D341Med (cell line): ENCODE results near the gene ZNF768.
"Not testable (repeated sequence)": the region's sequence is repeated elsewhere in the genome, so short reads cannot be mapped to it uniquely, and the experiment has no call there.

ENCODE experiments used
- DNase-seq: peaks from one replicate; pipeline ENCODE4 v3.0.0; 2012; ENCODE audit warnings: low spot score

The ZNF768 gene

DNA sequence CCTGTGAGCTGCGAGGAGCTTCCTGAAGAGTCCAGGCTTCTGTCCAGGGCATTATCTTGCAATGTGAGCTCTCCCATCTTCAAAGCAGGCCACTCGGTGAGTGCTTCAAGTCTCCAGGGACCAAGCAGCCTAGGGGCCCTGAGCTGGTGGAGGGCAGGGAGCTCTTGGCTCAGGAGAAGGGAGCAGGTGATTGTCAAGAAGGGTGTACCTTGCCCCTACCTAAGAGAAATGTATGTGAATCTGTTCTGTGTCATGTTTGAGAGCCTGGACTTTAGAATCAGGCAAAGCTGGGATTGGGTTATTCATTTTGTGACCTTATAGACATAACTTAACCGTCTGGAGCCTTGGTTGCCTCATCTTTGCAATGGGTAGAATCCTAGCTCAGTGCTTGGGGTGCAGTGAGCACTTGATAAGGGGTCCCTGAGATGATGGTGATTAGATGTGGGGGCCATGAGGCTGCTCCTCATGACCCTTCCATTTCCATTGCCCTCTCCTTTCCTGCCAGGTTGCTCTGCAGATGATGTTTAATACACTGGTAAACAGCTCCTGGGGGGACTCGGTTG is 15.9 kb downstream of the ZNF768 start:
- no peak for DNase-seq

GRCh38 chr16:30509081-30509765 is 17.1 kb downstream of the ZNF768 start:
- DNase-seq, result no peak

GRCh38 chr16:30503403-30504296 is 22.7 kb downstream of the ZNF768 start:
- DNase-seq, result no peak

DNA sequence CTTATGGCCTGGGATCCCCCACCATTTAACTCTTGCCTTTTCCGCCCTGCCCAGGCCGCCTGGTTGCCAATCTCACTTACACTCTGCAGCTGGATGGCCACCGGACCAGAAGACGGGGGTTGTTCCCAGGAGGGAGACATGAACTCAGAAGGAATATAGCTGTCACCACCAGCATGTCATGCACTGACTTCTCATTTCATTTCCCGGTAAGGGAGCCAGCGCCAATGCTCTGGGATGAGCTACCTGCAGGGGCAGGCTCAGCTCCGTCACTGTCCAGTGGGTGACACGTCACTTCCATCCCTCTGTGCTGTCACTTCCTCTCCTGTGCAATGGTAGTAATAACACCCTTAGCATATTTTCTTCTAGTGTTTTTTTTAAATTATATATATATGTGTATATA is 27.1 kb downstream of the ZNF768 start:
- peak; percentile 24 for DNase-seq

- no peak for DNase-seq
These were observed 31.7 kb downstream of the ZNF768 start for GRCh38 chr16:30494709-30495108.

GRCh38 chr16:30493941-30494488 is 32.4 kb downstream of the ZNF768 start:
- DNase-seq, result no peak

DNA sequence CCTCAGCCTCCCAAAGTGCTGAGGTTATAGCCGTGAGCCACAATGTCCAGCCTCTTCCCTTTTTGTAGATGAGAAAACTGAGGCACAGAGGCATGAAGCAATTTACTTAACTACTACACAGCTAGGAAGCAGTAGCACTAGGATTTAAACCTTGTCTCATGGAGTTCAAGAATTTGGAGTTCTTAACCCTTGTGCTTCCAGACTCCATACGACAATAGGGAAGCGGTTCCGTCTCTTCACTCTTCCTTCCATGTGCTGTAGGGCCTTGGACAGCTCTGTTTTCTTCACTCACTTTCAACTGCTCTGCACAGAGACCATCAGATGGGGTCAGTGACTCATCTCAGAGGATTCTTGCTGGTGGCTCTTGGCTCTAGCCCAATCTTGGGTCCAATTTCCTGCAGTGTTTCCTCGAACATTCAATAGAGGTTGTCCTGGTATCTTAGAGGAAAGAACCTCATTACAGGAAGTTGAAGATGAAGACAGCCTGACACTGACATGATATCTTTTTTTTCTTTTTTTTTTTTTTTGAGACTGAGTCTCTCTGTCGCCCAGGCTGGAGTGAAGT is 34.5 kb downstream of the ZNF768 start:
- no peak for DNase-seq

- DNase-seq, result no peak
These were observed 35.1 kb downstream of the ZNF768 start for GRCh38 chr16:30491229-30491628.

- peak; percentile 23 for DNase-seq
These were observed 36.2 kb downstream of the ZNF768 start for GRCh38 chr16:30490210-30490609.

DNA sequence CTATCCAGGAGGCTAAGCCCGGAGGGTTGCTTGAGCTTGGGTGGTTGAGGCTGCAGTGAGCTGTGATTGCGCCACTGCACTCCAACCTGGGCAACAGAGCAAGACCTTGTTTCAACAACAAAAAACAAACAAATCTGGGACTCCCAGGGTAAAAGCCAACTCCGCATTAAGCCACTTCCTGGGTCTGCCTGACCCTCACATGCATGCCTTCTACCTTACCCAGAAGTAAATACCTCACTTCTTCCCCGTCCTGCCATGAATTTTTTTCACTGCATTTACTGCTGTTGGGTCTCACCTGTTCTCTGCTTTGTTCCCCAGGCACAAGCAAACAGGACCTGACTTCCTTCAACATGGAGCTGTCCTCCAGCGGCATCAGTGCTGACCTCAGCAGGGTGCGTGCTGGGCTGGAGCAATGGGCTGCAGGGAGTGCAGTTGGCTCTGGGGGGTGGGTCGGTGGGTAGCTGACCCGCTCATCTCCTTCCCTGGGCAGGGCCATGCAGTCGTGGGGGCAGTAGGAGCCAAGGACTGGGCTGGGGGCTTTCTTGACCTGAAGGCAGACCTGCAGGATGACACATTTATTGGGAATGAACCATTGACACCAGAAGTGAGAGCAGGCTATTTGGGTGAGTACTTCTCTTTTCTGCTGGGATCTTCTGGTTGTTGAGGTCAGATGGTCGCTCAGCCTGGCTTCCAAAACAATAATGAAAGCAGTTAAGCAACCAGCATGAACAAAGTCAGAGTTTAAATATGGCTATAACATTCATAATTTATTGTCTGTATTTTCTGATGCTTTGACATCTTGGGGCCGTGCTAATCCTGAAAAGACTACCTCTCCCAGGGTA is 37.4 kb downstream of the ZNF768 start:
- DNase-seq, result peak; percentile 16

DNA sequence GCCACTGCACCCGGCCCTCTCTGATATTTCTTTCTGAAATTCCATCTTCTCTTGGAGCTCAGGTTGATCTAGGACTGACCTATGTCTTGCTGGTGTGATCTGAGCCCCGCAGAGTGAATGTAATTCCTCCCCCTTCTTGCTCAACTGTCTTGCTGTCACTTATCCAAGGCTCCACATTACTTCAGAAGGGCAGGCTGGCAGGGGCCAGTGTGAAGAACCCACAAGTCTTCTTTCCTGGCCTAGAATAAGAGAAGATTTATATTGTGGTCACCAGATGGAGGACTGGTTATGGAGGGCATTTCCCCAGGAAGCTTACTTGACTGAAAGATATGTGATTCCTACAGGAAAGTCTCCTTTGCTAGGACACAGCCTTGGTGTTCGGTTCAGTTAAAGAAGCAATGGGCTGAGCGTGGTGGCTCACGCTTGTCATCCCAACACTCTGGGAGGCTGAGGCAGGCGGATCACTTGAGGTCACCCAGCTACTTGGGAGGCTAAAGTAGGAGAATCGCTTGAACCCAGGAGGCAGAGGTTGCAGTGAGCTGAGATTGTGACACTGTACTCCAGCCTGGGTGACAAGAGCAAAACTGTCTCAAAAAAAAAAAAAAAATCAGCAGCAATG is 40.4 kb downstream of the ZNF768 start:
- no peak for DNase-seq

- DNase-seq, result no peak
These were observed 41.5 kb downstream of the ZNF768 start for GRCh38 chr16:30484887-30485286.

GRCh38 chr16:30482366-30482765 is 44.0 kb downstream of the ZNF768 start:
- no peak for DNase-seq

GRCh38 chr16:30481381-30481780 is 45.0 kb downstream of the ZNF768 start:
- no peak for DNase-seq

DNA sequence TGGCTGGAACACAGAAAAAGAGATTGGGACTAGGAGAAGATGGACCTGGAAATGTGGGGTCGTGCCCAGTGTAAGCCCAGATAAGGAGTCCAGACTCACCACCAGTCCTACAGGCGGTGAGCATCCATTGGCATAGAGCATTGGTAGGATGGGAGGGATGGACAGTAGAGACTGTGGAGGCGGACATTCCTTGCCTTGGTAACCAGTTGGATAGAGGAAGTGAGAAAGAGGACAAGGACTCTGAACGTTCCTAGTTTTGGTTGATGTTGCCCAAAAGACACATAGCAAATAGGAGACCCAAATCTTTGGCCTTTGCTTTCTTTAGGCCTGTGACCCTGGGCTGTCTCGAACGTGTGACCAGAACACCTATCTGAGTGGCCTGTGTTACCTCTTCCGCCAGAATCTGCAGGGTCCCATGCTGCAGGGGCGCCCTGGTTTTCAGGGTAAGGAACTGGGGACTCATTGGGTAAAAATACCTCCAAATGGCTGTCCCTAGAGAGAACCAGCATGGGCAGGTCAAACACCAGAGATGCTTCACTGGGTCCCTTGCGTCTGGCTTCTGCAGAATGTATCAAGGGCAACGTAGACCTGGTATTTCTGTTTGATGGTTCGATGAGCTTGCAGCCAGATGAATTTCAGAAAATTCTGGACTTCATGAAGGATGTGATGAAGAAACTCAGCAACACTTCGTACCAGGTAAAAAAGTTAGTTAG is 47.4 kb downstream of the ZNF768 start:
- no peak for DNase-seq

GRCh38 chr16:30477773-30478172 is 48.6 kb downstream of the ZNF768 start:
- not testable (repeated sequence) for DNase-seq

- DNase-seq, result no peak
These were observed 49.4 kb downstream of the ZNF768 start for GRCh38 chr16:30476991-30477390.

DNA sequence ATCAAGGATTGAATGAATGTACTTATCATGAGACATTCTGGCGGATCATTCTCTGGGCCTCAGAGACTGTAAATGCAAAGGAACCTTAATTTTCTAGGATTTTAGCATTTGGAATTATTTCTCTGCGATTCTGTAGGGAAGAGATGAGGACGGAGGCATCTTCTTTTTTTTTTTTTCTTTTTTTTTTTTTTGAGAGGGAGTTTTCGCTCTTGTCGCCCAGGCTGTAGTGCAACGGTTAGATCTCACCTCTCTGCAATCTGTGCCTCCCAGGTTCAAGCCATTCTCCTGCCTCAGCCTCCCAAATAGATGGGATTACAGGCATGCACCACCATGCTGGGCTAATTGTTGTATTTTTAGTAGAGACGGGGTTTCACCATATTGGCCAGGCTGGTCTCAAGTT is 51.7 kb downstream of the ZNF768 start:
- no peak for DNase-seq

GRCh38 chr16:30474074-30474452 is 52.3 kb downstream of the ZNF768 start:
- no peak for DNase-seq
